ENCODE data around the gene SHISA9.

GRCh38 chr16:12975766-12976165, 74.4 kb downstream of the SHISA9 start:
- TF ChIP-seq CTCF (conservative IDR thresholded peaks at IDR 0.05; ENCODE audit: low read length) (no peak), EZH2phosphoT487 (IDR thresholded peaks at IDR 0.05; ENCODE audit: borderline replicate concordance, low read depth, low read length) (no peak)
